Neutrophil (primary cell): ENCODE results near the gene CACNA1D.

Experiments
- H3K27ac ChIP-seq: fragments of 200-600 bp; sonication (generic); 2 replicates; pipeline ENCODE4 v1.5.1; 2016; ENCODE audit warnings: mild to moderate bottlenecking, moderate library complexity
- H3K27me3 ChIP-seq: fragments of 200-600 bp; sonication (generic); 2 replicates; pipeline ENCODE4 v1.6.0; 2016; ENCODE audit warnings: mild to moderate bottlenecking
- H3K36me3 ChIP-seq: fragments of 200-600 bp; sonication (generic); 2 replicates; pipeline ENCODE4 v1.5.1; 2017
- H3K4me1 ChIP-seq, 2 experiments: fragments of 200-600 bp in 1 of 2; sonication (generic) in 1 of 2; 1 replicate in 1 of 2; 2 replicates in 1 of 2; pipeline versions ENCODE4 v1.5.1 to v1.6.1; 2013 to 2016; ENCODE audit warnings: low read depth in 1 of 2, low read length in 1 of 2, mild to moderate bottlenecking in 1 of 2, moderate library complexity in 1 of 2; ENCODE audit not compliant: control insufficient read depth in 1 of 2, insufficient read depth in 1 of 2
- H3K4me3 ChIP-seq, 2 experiments: fragments of 200-600 bp in 1 of 2; sonication (generic) in 1 of 2; 1 replicate in 1 of 2; 2 replicates in 1 of 2; pipeline ENCODE4 v1.5.1; 2013 to 2016; ENCODE audit warnings: low read depth in 1 of 2, low read length in 1 of 2, mild to moderate bottlenecking in 1 of 2, moderate library complexity in 1 of 2
- H3K9me3 ChIP-seq: fragments of 200-600 bp; sonication (generic); 2 replicates; pipeline ENCODE4 v1.5.1; 2016
- CTCF ChIP-seq: fragments of 200-600 bp; sonication (generic); IDR thresholded peaks from 2 replicates; pipeline ENCODE4 v1.5.1; 2016; ENCODE audit warnings: antibody characterized with exemption

CACNA1D gene

GRCh38 chr3:53764026-53764775, 269.8 kb downstream of the CACNA1D start:
- Histone ChIP-seq H3K27ac (no peak overlapping the region), H3K4me1 (no peaks in the 10 kb centered on the region), H3K9me3 (no peaks in the 10 kb centered on the region), H3K27me3 (peaks cover 23% of the 10 kb centered on the region), H3K36me3 (no peaks in the 10 kb centered on the region), H3K4me3 (no peak overlapping the region)
- TF ChIP-seq CTCF = no peak

DNA sequence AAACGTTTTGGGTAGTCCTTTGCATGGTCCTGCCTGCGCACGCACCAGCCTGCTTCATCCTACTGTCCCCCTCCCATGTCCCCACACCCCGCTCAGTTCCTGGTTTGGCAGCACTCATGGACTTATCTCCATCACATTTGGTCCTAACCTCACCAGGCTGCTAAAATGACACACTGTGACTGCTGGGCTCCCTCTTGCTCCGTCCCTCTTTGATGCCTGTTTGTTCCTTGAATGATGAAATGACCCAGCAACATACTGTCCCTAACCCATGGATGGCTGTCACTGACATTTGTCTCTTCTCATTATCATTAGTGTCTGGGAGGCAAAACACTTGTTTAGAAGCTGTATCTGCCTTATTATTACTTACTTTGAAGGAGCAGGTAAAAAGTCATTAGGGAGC, 271.3 kb downstream of the CACNA1D start:
- no peaks in the 10 kb centered on the region for H3K9me3 ChIP-seq
- H3K36me3 ChIP-seq = no peaks in the 10 kb centered on the region
- no peak overlapping the region for H3K27ac ChIP-seq
- H3K4me3 ChIP-seq = no peak overlapping the region
- no peaks in the 10 kb centered on the region for H3K4me1 ChIP-seq
- TF ChIP-seq CTCF = no peak
- H3K27me3 ChIP-seq = peaks cover 22% of the 10 kb centered on the region

DNA sequence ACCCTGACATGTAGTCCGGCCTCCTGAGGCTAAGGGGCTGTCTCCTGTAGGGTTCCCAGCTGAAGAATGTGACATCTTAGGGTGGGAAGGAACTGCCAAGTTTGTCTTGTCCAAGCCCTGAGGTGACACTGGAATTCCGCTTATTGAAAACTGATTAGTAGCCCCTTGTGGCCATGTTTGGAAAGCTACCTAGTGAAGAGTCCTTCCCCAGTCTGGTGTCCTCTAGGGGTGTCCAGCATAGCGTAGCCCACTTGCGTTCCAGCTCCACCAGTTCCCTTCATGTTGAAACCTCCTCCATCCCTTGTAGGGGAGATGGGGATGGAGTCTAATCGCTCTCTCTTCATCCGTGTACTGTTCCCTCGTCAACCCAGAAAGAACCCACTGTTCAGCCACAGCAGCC, 272.3 kb downstream of the CACNA1D start:
- H3K9me3 ChIP-seq = no peaks in the 10 kb centered on the region
- H3K4me3 ChIP-seq = no peak overlapping the region
- no peak overlapping the region for H3K27ac ChIP-seq
- H3K27me3 ChIP-seq = peaks cover 22% of the 10 kb centered on the region
- no peak for TF ChIP-seq CTCF
- H3K36me3 ChIP-seq = no peaks in the 10 kb centered on the region
- no peaks in the 10 kb centered on the region for H3K4me1 ChIP-seq

- Histone ChIP-seq H3K27ac (no peak overlapping the region), H3K27me3 (peaks cover 22% of the 10 kb centered on the region), H3K4me3 (no peak overlapping the region), H3K4me1 (no peaks in the 10 kb centered on the region), H3K36me3 (no peaks in the 10 kb centered on the region), H3K9me3 (no peaks in the 10 kb centered on the region)
- no peak for TF ChIP-seq CTCF
Measured at GRCh38 chr3:53768478-53769459, 274.4 kb downstream of the CACNA1D start.

- no peaks in the 10 kb centered on the region for H3K9me3 ChIP-seq
- no peak for TF ChIP-seq CTCF
- no peak overlapping the region for H3K4me3 ChIP-seq
- H3K4me1 ChIP-seq = no peaks in the 10 kb centered on the region
- H3K27ac ChIP-seq = no peak overlapping the region
- no peaks in the 10 kb centered on the region for H3K36me3 ChIP-seq
- H3K27me3 ChIP-seq = peaks cover 15% of the 10 kb centered on the region
Measured at GRCh38 chr3:53772562-53772961, 278.2 kb downstream of the CACNA1D start.
